ENCODE measurements around the gene ZNF329. TPM values are rescaled to one million over a fixed set of nuclear protein-coding genes. Genes with fewer than 3 reads are reported as not detected.

ZNF329 gene
- total RNA-seq (2022; extraction: Qiagen RNA extraction; ENCODE audit: low read depth): 2.6 to 3.4 TPM (median 3.1 TPM) in 5 replicates

DNA sequence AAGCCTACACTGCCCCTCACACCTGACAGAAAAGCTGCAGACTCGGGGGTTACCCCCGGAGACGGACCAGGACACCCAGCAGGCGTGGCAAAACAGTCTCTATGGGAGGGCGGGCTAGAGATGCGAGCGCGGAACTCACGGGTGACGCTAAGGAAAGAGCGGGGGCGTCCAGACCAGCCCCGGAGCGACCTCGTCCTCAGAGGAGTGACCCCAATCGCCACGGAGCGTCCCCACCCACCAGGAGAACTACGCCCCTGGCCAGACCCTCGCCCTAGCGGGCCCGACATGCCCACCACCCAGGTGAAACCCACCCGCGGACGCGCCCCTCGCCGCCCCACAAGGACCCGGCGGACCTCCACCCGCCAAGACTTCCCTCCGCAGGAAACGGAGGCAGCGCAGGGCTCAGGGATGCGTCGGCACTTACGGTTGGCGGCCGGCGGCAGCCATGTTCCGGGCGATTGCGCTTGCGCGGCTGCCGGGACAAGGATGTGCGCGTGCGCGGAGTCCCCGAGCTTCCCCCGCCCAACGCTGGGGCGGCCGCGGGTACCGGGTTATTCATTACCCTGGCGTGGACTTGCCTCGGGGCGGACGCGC lies at the start of gene ZNF329:
TSS of gene ZNF329 (minus strand) at position 462 of the 594 bp plus-strand sequence. CDS start 21,286 bp downstream, outside the sequence.

DNA sequence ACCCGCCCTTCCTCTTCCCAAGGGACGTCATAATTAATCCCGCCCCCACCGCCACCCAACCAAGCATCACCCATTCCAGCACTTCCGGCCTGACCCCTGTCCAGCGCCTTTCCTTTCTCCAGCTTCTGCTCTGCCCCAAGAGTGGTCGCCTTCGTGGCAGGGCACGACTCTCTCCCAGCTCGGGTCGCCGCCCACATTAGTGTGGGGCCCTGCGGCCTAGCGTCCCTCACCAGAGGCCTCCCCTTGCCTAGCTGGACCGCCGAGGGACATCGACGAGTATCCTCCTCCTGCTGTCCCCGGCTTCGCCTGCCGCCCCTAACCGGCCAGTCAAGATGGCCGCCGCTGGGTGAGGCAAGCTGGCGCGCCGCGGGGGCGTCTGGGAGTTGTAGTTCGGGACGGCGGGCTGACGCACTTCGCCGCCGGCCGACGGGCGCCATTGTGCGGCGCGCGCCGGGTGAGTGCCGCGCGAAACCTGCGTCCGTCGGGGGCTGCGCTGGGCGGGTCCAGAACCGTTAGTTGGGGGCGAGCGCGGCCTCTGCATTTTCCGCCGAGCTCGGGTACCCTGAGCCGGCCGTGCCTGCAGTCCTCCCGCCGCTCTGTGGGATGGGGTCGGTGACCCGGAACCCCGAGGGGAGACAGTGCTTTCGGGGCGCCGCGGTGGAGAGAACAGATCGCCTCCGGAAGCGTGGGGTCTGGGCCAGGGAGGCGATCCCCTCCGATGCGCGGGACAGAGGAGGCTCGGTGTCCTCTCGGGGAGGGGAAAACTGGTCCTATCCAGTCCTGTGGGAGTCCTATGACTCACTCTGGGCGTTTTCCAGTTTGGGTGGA lies 32.6 kb upstream of the ZNF329 start, which contains the start of gene ZNF274:
TSS of gene ZNF274 (plus strand) at position 73 of the 828 bp plus-strand sequence. CDS start 905 bp downstream, outside the sequence.

GRCh38 chr19:58097781-58098681 lies 52.6 kb downstream of the ZNF329 start, which contains the start of gene ZSCAN18:
ZSCAN18 (minus strand) TSS chr19:58098231; CDS start chr19:58090267, 7,964 bp downstream.

Other genes with a start within 250 kb of the ZNF329 start
- 3.6 to 4.3 TPM (median 4.2 TPM) in 5 replicates for gene ZNF417, start 234.2 kb downstream of the ZNF329 start, total RNA-seq (2022; extraction: Qiagen RNA extraction; ENCODE audit: low read depth)
- gene ZNF418, start 215.4 kb downstream of the ZNF329 start, total RNA-seq (2022; extraction: Qiagen RNA extraction; ENCODE audit: low read depth): 0.69 to 1.3 TPM (median 0.90 TPM) in 5 replicates
- 0.93 to 1.4 TPM (median 1.2 TPM) in 5 replicates for gene ZNF256, start 203.1 kb downstream of the ZNF329 start, total RNA-seq (2022; extraction: Qiagen RNA extraction; ENCODE audit: low read depth)
- 0.08 TPM in 1 of 5 replicates, not detected in the others for gene C19orf18, start 176.3 kb downstream of the ZNF329 start, total RNA-seq (2022; extraction: Qiagen RNA extraction; ENCODE audit: low read depth)
- gene ZNF606, start 148.0 kb downstream of the ZNF329 start, total RNA-seq (2022; extraction: Qiagen RNA extraction; ENCODE audit: low read depth): 1.5 to 3.0 TPM (median 2.6 TPM) in 5 replicates
- gene ZSCAN1, start 116.8 kb downstream of the ZNF329 start, total RNA-seq (2022; extraction: Qiagen RNA extraction; ENCODE audit: low read depth): not detected in 5 replicates
- gene ZNF135, start 91.5 kb downstream of the ZNF329 start, total RNA-seq (2022; extraction: Qiagen RNA extraction; ENCODE audit: low read depth): 0.05 to 0.07 TPM in 2 of 5 replicates, not detected in the others
- gene ZSCAN18, start 52.6 kb downstream of the ZNF329 start, total RNA-seq (2022; extraction: Qiagen RNA extraction; ENCODE audit: low read depth): 1.1 to 3.9 TPM (median 2.8 TPM) in 5 replicates
- gene ZNF274, start 32.3 kb upstream of the ZNF329 start, total RNA-seq (2022; extraction: Qiagen RNA extraction; ENCODE audit: low read depth): 12.9 to 16.3 TPM (median 14.3 TPM) in 5 replicates
- gene ZNF544, start 78.1 kb upstream of the ZNF329 start, total RNA-seq (2022; extraction: Qiagen RNA extraction; ENCODE audit: low read depth): 15.3 to 20.5 TPM (median 18.0 TPM) in 5 replicates
- gene ZNF8, start 128.2 kb upstream of the ZNF329 start, total RNA-seq (2022; extraction: Qiagen RNA extraction; ENCODE audit: low read depth): 1.1 to 1.6 TPM (median 1.1 TPM) in 5 replicates
- gene ERVK3-1, start 154.6 kb upstream of the ZNF329 start, total RNA-seq (2022; extraction: Qiagen RNA extraction; ENCODE audit: low read depth): 94.6 to 118 TPM (median 98.3 TPM) in 5 replicates
- 2.4 to 3.2 TPM (median 2.8 TPM) in 5 replicates for gene ZSCAN22, start 176.2 kb upstream of the ZNF329 start, total RNA-seq (2022; extraction: Qiagen RNA extraction; ENCODE audit: low read depth)
- 8.0 to 14.5 TPM (median 12.0 TPM) in 5 replicates for gene A1BG, start 202.7 kb upstream of the ZNF329 start, total RNA-seq (2022; extraction: Qiagen RNA extraction; ENCODE audit: low read depth)
- 0.85 to 1.9 TPM (median 1.6 TPM) in 5 replicates for gene ZNF497, start 212.0 kb upstream of the ZNF329 start, total RNA-seq (2022; extraction: Qiagen RNA extraction; ENCODE audit: low read depth)
- 0.99 to 1.7 TPM (median 1.5 TPM) in 5 replicates for gene ZNF837, start 230.2 kb upstream of the ZNF329 start, total RNA-seq (2022; extraction: Qiagen RNA extraction; ENCODE audit: low read depth)
- gene RPS5, start 236.5 kb upstream of the ZNF329 start, total RNA-seq (2022; extraction: Qiagen RNA extraction; ENCODE audit: low read depth): 2,117 to 2,734 TPM (median 2,532 TPM) in 5 replicates
- gene RNF225, start 244.9 kb upstream of the ZNF329 start, total RNA-seq (2022; extraction: Qiagen RNA extraction; ENCODE audit: low read depth): 0.14 to 0.17 TPM (median 0.15 TPM) in 4 of 5 replicates, not detected in the other